MG63 (cell line): ENCODE measurements around the gene GPR162. TPM values are rescaled to one million over a fixed set of nuclear protein-coding genes. Genes with fewer than 3 reads are reported as not detected.

Experiments
- DNase-seq: peaks from one replicate; pipeline ENCODE4 v3.0.0-alpha.2; 2020
- H3K27me3 ChIP-seq: fragments of 250-450 bp; sonication (Bioruptor Pico); 2 replicates; pipeline ENCODE4 v1.5.1; 2020; ENCODE audit warnings: mild to moderate bottlenecking, moderate library complexity
- H3K36me3 ChIP-seq: fragments of 250-450 bp; sonication (Bioruptor Pico); 2 replicates; pipeline ENCODE4 v1.5.1; 2020; ENCODE audit warnings: mild to moderate bottlenecking, moderate library complexity
- H3K4me3 ChIP-seq: fragments of 250-450 bp; sonication (Bioruptor Pico); 2 replicates; pipeline ENCODE4 v1.5.1; 2020; ENCODE audit warnings: mild to moderate bottlenecking, moderate library complexity
- H3K9me3 ChIP-seq: fragments of 250-450 bp; sonication (Bioruptor Pico); 2 replicates; pipeline ENCODE4 v1.5.1; 2020; ENCODE audit warnings: mild to moderate bottlenecking, moderate library complexity
- total RNA-seq: library from RNA; depleted of rRNA; stranded (reverse); fragments of >200 nt; shearing (Covaris generic); gene quantifications from 2 replicates; pipeline ENCODE4 v1.2.3, GENCODE V29; 2014; ENCODE audit warnings: low replicate concordance

GPR162 gene
- total RNA-seq, 1 experiment from 2014 or later, result not detected

DNA sequence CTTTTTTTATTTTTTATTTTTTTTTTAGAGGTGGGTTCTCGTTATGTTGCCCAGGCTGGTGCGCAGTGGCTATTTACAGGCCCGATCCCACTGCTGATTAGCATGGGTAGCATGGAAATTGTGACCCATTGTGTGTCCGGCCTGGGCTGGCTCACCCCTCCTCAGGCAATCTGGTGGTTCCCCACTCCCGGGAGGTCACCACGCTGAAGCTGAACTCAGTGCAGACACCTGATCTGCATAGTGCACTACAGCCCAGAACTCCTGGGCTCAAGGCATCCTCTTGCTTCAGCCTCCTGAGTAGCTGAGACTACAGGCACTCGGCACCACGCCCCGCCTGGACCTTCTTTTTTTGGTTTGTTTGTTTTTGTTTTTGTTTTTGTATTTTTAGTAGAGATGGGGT, 37.8 kb upstream of the GPR162 start:
- no peak overlapping the region for H3K4me3 ChIP-seq
- no peak for DNase-seq
- H3K36me3 ChIP-seq, result no peaks in the 10 kb centered on the region
- H3K27me3 ChIP-seq, result no peaks in the 10 kb centered on the region
- H3K9me3 ChIP-seq, result no peaks in the 10 kb centered on the region

DNA sequence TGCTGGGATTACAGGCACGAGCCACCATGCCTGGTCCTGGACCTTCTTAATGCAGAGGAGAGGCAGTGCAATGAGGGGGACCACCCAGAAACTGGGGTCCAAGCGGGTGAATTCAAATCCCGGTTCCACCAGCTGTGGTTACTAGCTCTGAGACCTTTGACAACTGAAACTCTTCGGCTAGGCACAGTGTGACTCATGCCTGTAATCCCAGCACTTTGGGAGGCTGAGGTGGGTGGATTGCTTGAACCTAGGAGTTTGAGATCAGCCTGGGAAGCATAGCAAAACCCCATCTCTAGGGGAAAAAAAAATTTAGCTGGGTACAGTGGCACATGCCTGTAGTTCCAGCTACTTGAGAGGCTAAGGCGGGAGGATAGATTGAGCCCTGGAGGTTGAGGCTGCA, 37.3 kb upstream of the GPR162 start:
- no peaks in the 10 kb centered on the region for H3K27me3 ChIP-seq
- DNase-seq, result no peak
- no peak overlapping the region for H3K4me3 ChIP-seq
- no peaks in the 10 kb centered on the region for H3K36me3 ChIP-seq
- no peaks in the 10 kb centered on the region for H3K9me3 ChIP-seq

DNA sequence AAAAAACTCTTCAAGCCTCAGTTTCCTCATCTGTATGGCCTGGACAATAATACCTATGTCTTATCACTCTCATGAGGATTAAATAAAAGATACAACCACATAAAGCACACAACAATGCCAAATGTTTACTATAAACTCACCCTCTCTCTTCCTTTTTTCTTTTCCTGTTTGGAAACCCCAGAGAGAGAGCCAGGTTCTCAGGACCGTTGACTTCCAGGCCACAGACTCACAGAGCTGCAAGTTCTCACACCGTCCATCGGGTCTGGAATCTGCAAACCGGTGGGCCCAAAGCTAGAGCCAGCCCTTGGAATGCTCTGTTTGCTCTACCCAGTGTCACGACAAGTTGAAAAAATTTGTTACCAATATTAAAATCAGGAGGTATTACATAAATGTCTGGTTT, 36.9 kb upstream of the GPR162 start:
- no peaks in the 10 kb centered on the region for H3K9me3 ChIP-seq
- no peaks in the 10 kb centered on the region for H3K27me3 ChIP-seq
- no peaks in the 10 kb centered on the region for H3K36me3 ChIP-seq
- no peak for DNase-seq
- H3K4me3 ChIP-seq, result no peak overlapping the region

DNA sequence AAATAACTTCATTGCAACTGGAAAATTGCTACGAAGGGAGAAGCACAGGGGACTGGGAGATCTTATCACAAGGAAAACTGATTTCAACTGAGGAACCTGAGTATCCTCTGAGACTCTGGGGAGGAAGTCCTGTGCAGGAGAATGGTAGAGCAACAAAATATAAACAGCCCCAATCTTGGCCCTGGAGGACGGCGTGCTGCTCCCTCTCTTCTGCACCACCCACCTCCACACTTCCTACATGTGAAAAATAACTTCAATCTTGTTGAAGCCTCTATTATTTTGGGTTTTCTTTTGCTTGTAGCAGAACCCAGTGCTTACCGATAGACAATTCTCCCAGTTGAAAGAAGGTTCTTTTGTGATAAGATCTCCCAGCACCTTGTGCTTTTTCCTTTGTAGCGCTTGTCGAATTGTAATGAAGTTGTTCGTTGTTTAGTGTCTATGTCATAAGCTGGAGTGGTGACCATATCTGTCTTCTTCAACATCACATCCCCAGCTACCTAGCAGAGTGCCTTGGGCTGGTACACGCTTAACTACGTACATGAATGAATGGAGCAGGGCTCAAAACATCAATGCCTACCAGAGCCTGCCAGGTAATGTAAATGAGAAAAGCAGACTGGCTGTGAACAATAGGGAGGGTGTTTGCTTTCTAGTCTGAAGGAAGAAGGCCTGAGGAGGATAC, 35.1 kb upstream of the GPR162 start:
- no peaks in the 10 kb centered on the region for H3K9me3 ChIP-seq
- no peak overlapping the region for H3K4me3 ChIP-seq
- H3K36me3 ChIP-seq, result no peaks in the 10 kb centered on the region
- no peaks in the 10 kb centered on the region for H3K27me3 ChIP-seq
- DNase-seq, result no peak

- Histone ChIP-seq H3K4me3 (no peak overlapping the region), H3K27me3 (no peaks in the 10 kb centered on the region), H3K9me3 (no peaks in the 10 kb centered on the region), H3K36me3 (no peaks in the 10 kb centered on the region)
- DNase-seq, result no peak
Measured at GRCh38 chr12:6787309-6787708, 34.3 kb upstream of the GPR162 start.

DNA sequence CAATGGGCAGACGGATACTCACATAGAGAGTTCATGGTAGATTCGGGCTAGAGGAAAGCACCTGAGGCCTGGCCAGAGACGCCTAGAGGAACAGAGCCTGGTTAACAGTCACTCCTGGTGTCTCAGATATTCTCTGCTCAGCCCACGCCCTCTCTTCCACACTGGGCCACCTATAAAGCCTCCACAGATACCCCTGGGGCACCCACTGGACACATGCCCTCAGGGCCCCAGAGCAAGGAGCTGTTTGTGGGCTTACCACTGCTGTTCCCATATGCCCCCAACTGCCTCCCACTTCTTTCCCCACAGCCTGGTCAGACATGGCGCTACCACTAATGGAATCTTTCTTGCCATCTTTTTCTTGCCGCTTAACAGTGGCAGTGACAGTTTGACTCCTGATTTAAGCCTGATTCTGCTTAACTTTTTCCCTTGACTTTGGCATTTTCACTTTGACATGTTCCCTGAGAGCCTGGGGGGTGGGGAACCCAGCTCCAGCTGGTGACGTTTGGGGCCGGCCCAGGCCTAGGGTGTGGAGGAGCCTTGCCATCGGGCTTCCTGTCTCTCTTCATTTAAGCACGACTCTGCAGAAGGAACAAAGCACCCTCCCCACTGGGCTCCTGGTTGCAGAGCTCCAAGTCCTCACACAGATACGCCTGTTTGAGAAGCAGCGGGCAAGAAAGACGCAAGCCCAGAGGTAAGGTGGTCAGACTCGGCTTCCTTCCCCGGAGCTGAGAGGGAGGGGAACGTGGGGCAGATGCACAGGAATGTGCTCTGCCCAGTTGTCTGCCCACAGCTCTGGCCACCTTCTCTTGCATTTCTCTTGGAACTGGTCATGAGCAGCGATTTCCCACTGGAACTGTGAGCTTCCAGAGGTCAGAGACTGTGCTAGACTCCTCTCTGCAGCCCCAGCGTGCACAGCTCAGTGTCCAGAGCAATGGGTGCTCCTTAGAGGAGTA, 32.4 kb upstream of the GPR162 start, which contains the start of gene CD4:
Gene CD4 (plus strand): TSS at position 557 of the 953 bp plus-strand sequence. CDS start 10,611 bp downstream, outside the sequence.
- no peak for DNase-seq
- Histone ChIP-seq H3K9me3 (no peaks in the 10 kb centered on the region), H3K4me3 (no peak within 1 kb of the TSS), H3K27me3 (no peaks in the 10 kb centered on the region; the same call in 1 of the 2 replicates), H3K36me3 (no peaks in the 10 kb centered on the region)

- no peak overlapping the region for H3K4me3 ChIP-seq
- no peaks in the 10 kb centered on the region for H3K36me3 ChIP-seq
- H3K27me3 ChIP-seq, result no peaks in the 10 kb centered on the region; the same call in 1 of the 2 replicates
- no peak for DNase-seq
- no peaks in the 10 kb centered on the region for H3K9me3 ChIP-seq
Measured at GRCh38 chr12:6790496-6791150, 31.0 kb upstream of the GPR162 start.

DNA sequence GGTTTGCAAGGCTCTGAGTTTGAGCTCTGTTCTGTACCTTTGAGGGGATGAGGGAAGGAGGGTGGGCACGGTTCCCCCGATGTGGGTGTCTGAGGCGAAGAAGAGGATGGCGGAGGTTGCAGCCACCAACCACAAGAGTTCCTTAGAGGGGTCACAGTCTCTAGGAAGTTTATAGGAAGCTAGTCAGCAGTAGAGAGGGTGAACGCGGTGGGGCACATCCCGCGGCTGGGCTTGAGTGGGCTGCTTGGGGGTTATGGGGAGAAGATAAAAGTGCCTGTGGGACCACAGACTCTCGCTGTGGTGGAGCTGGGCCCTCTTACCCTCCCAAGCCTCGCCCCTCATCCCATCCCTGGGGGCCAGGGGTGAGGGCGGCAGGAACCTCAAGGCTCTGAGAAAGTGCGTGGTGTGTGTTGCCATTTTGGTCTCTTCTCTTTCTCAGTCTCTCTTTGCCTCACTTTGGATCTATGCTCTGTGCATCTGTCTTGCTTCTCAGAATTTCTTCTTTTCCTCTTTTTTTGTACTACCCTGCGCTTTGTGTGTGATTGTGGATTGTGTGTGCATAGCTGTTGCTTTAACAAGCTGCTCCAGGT, 29.6 kb upstream of the GPR162 start:
- no peaks in the 10 kb centered on the region for H3K9me3 ChIP-seq
- no peaks in the 10 kb centered on the region; the same call in 1 of the 2 replicates for H3K27me3 ChIP-seq
- H3K4me3 ChIP-seq, result no peak overlapping the region
- no peaks in the 10 kb centered on the region for H3K36me3 ChIP-seq
- DNase-seq, result no peak

DNA sequence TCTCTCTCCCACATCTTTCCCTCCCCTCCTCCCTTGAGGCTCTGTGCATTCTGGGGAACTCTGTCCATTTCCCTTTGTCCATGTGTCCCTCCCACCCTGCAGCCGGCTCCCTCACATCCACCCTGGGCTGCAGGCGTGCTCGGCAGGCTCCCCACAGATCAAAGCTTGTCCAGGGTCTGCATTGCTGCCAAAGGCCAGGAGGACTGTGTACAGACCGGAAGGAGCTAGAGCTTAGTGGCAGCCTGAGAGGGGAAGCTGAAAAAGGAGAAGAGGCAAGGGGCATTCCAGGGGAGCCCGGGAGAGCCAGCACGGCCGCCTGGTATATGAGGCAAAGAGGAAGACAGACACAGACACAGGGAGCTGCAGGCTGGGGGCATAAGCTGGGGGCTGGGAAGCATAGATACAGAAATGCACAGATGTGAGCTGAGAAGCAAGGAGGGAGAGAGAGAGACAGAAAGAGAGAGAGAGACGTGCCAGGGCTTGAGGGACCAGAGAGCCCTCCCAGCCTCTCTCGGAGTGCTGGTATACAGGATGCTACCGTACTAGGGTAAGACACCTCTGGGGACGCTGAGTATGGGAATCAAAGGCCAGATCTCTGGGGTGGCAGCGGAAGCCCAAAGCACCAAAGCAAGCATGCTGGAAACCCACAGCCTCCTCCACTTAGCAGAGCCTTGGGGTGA, 29.0 kb upstream of the GPR162 start:
- H3K4me3 ChIP-seq, result no peak overlapping the region
- no peaks in the 10 kb centered on the region for H3K36me3 ChIP-seq

GRCh38 chr12:6795088-6795487, 26.5 kb upstream of the GPR162 start:
- Histone ChIP-seq H3K9me3 (no peaks in the 10 kb centered on the region), H3K4me3 (no peak overlapping the region), H3K36me3 (no peaks in the 10 kb centered on the region), H3K27me3 (no peaks in the 10 kb centered on the region; the same call in 1 of the 2 replicates)
- no peak for DNase-seq

More for the DNA sequence above, 29.0 kb upstream of the GPR162 start:
- Histone ChIP-seq H3K9me3 (no peaks in the 10 kb centered on the region), H3K27me3 (no peaks in the 10 kb centered on the region; the same call in 1 of the 2 replicates)
- DNase-seq, result no peak

DNA sequence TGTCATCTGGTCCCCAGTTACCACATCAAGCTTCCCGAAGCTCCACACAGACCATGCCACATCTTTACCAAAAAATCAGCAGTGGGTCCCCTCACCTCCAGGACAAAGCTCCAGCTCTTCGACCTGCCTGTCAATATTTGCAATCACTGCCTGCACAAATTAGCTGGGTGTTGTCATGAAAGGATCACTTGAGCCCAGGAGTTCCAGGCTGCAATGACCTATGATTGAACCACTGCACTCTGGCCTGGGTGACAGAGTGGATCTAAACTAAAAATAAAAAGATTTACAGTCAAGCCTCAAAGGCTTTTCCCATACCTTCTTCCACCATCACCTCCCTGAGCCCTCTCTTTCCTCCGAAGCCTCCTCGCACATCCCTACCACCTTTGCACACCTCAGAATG, 25.0 kb upstream of the GPR162 start:
- H3K4me3 ChIP-seq, result no peak overlapping the region
- DNase-seq, result no peak
- H3K36me3 ChIP-seq, result no peaks in the 10 kb centered on the region

DNA sequence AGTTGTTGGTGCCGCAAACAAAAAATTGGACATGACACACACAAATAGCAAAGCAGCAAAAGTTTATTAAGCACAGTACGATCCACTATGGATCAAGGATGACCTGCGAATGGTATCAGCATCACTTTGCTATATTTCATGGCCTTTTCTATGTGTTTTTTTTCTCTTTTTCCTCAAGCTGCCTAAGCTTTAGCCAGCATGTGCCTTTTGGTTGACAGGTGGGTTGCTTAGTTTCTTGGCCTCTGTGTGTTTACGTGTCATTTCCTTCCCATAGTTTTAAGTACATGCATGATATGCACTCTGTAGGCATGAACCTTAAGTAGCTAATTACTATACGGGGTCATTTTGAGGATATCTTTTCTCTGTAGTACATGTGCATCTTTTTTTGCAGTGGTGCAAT, 22.5 kb upstream of the GPR162 start:
- no peaks in the 10 kb centered on the region for H3K9me3 ChIP-seq
- no peak for DNase-seq
- H3K4me3 ChIP-seq, result no peak overlapping the region
- no peaks in the 10 kb centered on the region for H3K36me3 ChIP-seq
- H3K27me3 ChIP-seq, result no peaks in the 10 kb centered on the region

More for the DNA sequence above, 25.0 kb upstream of the GPR162 start:
- Histone ChIP-seq H3K9me3 (no peaks in the 10 kb centered on the region), H3K27me3 (no peaks in the 10 kb centered on the region; the same call in 1 of the 2 replicates)

DNA sequence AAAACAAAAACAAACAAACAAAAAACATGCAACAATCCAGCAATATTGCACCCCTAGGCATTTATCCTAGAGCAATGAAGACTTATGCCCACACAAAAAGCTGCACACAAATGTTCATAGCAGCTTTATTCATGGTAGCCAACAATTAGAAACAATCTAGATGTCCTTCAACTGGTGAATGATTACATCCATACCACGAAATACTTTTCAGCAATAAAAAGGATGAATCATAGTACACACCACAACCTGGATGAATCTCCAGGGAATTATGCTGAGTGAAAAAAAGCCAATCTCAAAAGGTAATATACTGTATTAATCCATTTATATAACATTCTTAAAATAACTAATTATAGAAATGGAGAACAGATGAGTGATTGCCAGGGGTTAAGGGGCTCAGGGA, 14.5 kb upstream of the GPR162 start:
- Histone ChIP-seq H3K9me3 (no peaks in the 10 kb centered on the region), H3K27me3 (no peaks in the 10 kb centered on the region), H3K36me3 (no peaks in the 10 kb centered on the region), H3K4me3 (no peak overlapping the region)
- DNase-seq, result no peak

- Histone ChIP-seq H3K27me3 (no peaks in the 10 kb centered on the region), H3K4me3 (no peak overlapping the region), H3K36me3 (no peaks in the 10 kb centered on the region), H3K9me3 (no peaks in the 10 kb centered on the region)
- DNase-seq, result no peak
Measured at GRCh38 chr12:6809056-6809455, 12.6 kb upstream of the GPR162 start.

GRCh38 chr12:6810758-6811157, 10.9 kb upstream of the GPR162 start:
- H3K27me3 ChIP-seq, result no peaks in the 10 kb centered on the region
- H3K36me3 ChIP-seq, result no peaks in the 10 kb centered on the region
- DNase-seq, result no peak
- H3K4me3 ChIP-seq, result no peak overlapping the region
- no peaks in the 10 kb centered on the region for H3K9me3 ChIP-seq

GRCh38 chr12:6813363-6813762, 8.3 kb upstream of the GPR162 start:
- no peak for DNase-seq
- H3K27me3 ChIP-seq, result no peaks in the 10 kb centered on the region
- no peaks in the 10 kb centered on the region for H3K9me3 ChIP-seq

More at GRCh38 chr12:6813363-6813762, 8.3 kb upstream of the GPR162 start:
- Histone ChIP-seq H3K36me3 (no peaks in the 10 kb centered on the region), H3K4me3 (no peak overlapping the region)
